ENCODE measurements around the gene DYRK2. TPM values are rescaled to one million over a fixed set of nuclear protein-coding genes. Genes with fewer than 3 reads are reported as not detected.

The DYRK2 gene
- total and polyA plus RNA-seq, 7 donors: 17.6 to 32.8 (median 26.0) TPM

DNA sequence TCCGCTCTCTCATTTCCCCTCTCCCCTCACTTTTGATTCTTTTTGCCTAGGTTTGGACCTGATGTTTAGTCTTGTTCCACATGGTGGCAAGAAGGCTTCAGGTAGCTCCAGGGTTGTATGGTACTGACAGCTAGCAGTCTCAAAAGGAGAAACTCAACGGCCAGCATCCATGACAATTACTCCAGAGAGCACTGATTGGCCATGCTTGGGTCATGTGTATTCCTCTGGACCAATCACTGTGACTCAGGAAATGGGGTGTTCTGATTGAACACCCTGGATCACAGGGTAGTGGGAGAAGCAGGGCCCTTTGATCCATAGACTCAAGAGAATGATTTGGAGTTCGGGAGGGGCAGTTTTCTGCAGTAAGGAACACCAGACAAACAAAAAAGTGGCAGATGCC is 45.3 kb downstream of the DYRK2 start:
- H3K9me3 ChIP-seq: no peaks in the 10 kb centered on the region
- no peak overlapping the region for H3K4me3 ChIP-seq
- H3K4me1 ChIP-seq: no peaks in the 10 kb centered on the region
- 91 to 96% methylated on average over 3 of the region's 3 CpGs for WGBS, 2 donors
- H3K36me3 ChIP-seq: no peaks in the 10 kb centered on the region
- no peak overlapping the region for H3K27ac ChIP-seq
- TF ChIP-seq, protein P1, sequence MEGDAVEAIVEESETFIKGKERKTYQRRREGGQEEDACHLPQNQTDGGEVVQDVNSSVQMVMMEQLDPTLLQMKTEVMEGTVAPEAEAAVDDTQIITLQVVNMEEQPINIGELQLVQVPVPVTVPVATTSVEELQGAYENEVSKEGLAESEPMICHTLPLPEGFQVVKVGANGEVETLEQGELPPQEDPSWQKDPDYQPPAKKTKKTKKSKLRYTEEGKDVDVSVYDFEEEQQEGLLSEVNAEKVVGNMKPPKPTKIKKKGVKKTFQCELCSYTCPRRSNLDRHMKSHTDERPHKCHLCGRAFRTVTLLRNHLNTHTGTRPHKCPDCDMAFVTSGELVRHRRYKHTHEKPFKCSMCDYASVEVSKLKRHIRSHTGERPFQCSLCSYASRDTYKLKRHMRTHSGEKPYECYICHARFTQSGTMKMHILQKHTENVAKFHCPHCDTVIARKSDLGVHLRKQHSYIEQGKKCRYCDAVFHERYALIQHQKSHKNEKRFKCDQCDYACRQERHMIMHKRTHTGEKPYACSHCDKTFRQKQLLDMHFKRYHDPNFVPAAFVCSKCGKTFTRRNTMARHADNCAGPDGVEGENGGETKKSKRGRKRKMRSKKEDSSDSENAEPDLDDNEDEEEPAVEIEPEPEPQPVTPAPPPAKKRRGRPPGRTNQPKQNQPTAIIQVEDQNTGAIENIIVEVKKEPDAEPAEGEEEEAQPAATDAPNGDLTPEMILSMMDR (IDR thresholded peaks at IDR 0.05): no peak
- intact Hi-C loops (cut with DNase I): no loop called here
- H3K27me3 ChIP-seq: no peaks in the 10 kb centered on the region
- DNase-seq: no peak

- H3K27ac ChIP-seq: no peak overlapping the region
- intact Hi-C loops (cut with DNase I): no loop called here
- WGBS, 2 donors: 65 to 72% methylated on average over 1 of the region's 1 CpG
- no peak for TF ChIP-seq POLR2AphosphoS5 (IDR thresholded peaks at IDR 0.05)
- H3K36me3 ChIP-seq: no peaks in the 10 kb centered on the region
- H3K4me1 ChIP-seq: no peaks in the 10 kb centered on the region
- no peaks in the 10 kb centered on the region for H3K9me3 ChIP-seq
- no peak overlapping the region for H3K4me3 ChIP-seq
- H3K27me3 ChIP-seq: no peaks in the 10 kb centered on the region
- DNase-seq: no peak
Observed at GRCh38 chr12:67694306-67694900, 45.9 kb downstream of the DYRK2 start.

- no peaks in the 10 kb centered on the region for H3K27me3 ChIP-seq
- H3K27ac ChIP-seq: no peak overlapping the region
- TF ChIP-seq POLR2A (IDR thresholded peaks at IDR 0.05) (no peak), EP300 (IDR thresholded peaks at IDR 0.05) (no peak), POLR2AphosphoS5 (IDR thresholded peaks at IDR 0.05) (no peak)
- TF ChIP-seq, protein P1 (IDR thresholded peaks at IDR 0.05): no peak
- no peaks in the 10 kb centered on the region for H3K36me3 ChIP-seq
- H3K4me1 ChIP-seq: no peaks in the 10 kb centered on the region
- WGBS, 2 donors: 68 to 92% methylated on average over 2 of the region's 2 CpGs
- intact Hi-C loops (cut with DNase I): no loop called here
- no peak overlapping the region for H3K4me3 ChIP-seq
- H3K9me3 ChIP-seq: no peaks in the 10 kb centered on the region
- no peak for DNase-seq
Observed at GRCh38 chr12:67695974-67696373, 47.4 kb downstream of the DYRK2 start.

DNA sequence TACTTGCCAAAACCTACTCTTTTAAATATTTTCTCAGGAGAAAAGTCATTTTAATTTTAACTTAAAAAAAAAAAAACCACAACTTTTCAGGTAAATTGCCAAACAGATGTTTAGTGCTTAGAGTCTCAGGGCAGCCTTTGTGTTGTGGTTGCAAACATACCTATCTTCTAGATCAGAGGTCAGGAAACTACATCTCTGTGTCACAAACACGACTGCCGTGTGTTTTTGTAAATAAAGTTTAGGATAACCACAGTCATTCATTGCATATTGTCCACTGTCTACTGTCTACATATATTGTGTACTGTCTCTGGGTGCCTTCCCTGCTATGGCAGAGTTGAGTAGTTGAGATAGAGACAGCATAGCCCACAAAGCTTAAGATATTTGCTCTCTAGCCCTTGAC is 48.9 kb downstream of the DYRK2 start:
- 45 to 56% methylated on average over 2 of the region's 2 CpGs for WGBS, 2 donors
- H3K4me1 ChIP-seq: no peaks in the 10 kb centered on the region
- no peaks in the 10 kb centered on the region for H3K9me3 ChIP-seq
- no peaks in the 10 kb centered on the region for H3K27me3 ChIP-seq
- no peak overlapping the region for H3K4me3 ChIP-seq
- no peak overlapping the region for H3K27ac ChIP-seq
- no peak for DNase-seq
- H3K36me3 ChIP-seq: no peaks in the 10 kb centered on the region
- no peak for TF ChIP-seq POLR2AphosphoS5 (IDR thresholded peaks at IDR 0.05)
- intact Hi-C loops (cut with DNase I): no loop called here

DNA sequence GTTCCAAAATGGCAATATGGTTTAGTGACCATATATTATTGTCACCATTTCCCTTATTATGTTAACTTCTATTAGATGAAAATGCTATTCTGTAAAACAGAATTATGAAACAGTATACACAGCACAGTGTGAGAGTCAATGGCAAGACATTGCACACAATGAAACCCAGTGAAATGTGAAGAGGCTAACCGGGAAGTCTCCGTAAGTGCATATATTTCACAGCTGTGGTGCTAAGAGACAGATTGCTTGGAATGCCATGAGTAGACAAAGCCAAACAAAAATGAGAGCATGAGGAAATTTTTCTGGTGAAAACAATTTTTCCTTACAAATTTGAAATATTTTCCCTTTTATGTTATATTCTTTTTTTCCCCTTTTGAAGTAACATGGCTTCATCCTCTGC is 49.4 kb downstream of the DYRK2 start:
- no peaks in the 10 kb centered on the region for H3K4me1 ChIP-seq
- H3K27ac ChIP-seq: no peak overlapping the region
- H3K9me3 ChIP-seq: no peaks in the 10 kb centered on the region
- TF ChIP-seq POLR2A (IDR thresholded peaks at IDR 0.05) (no peak), EP300 (IDR thresholded peaks at IDR 0.05) (no peak), POLR2AphosphoS5 (IDR thresholded peaks at IDR 0.05) (no peak)
- TF ChIP-seq, protein P1 (IDR thresholded peaks at IDR 0.05): no peak
- no peak overlapping the region for H3K4me3 ChIP-seq
- H3K36me3 ChIP-seq: no peaks in the 10 kb centered on the region
- no peaks in the 10 kb centered on the region for H3K27me3 ChIP-seq
- no peak for DNase-seq
- WGBS, 2 donors: 53 to 84% methylated on average over 2 of the region's 2 CpGs
- intact Hi-C loops (cut with DNase I): no loop called here
